Lower leg skin (tissue), 4 donors: ENCODE data around the gene TBC1D7. TPM values are rescaled to one million over a fixed set of nuclear protein-coding genes. Genes with fewer than 3 reads are reported as not detected.

Experiments
- DNase-seq, 2 donors: peaks; one replicate each; pipeline ENCODE4 v3.0.0-alpha.2; 2019; ENCODE audit warnings: low spot score in 2 of 2
- H3K4me3 ChIP-seq: fragments of 200-600 bp; sonication (generic); 2 replicates; pipeline ENCODE4 v1.5.1; 2017; ENCODE audit warnings: mild to moderate bottlenecking, low read depth; ENCODE audit not compliant: poor library complexity, severe bottlenecking
- POLR2A ChIP-seq, 2 donors: fragments of 450-650 bp; IDR thresholded peaks; one replicate each; pipeline ENCODE4 v1.6.1; 2016 to 2017; ENCODE audit warnings: antibody characterized with exemption in 2 of 2, mild to moderate bottlenecking in 1 of 2, moderate library complexity in 1 of 2
- WGBS, 2 donors: methylation state at CpG; one replicate each; pipeline ENCODE4 v1.1.5; 2018; 5-methylcytosine and 5-hydroxymethylcytosine counted together
- intact Hi-C: fragments of 100-400 bp; cut with DNase I; formaldehyde crosslinking; loops from one replicate; pipeline ENCODE4 v1.15.0; 2023; ENCODE audit warnings: low total_unique reads
- total RNA-seq, 4 donors: library from RNA; depleted of rRNA; stranded (reverse); fragments of >200 nt; gene quantifications; one replicate each; pipeline ENCODE4 v1.1.0, GENCODE V29; 2016
- TF ChIP-seq, protein P1 (sequence below), 3 donors: fragments of 450-650 bp; IDR thresholded peaks; one replicate each; pipeline ENCODE4 v1.5.1; 2016; ENCODE audit warnings: antibody characterized with exemption in 3 of 3, mild to moderate bottlenecking in 3 of 3, moderate library complexity in 2 of 3

Gene TBC1D7
- total RNA-seq, 4 donors from 2014 or later, result 8.2 to 15.7 (median 14.3) TPM

DNA sequence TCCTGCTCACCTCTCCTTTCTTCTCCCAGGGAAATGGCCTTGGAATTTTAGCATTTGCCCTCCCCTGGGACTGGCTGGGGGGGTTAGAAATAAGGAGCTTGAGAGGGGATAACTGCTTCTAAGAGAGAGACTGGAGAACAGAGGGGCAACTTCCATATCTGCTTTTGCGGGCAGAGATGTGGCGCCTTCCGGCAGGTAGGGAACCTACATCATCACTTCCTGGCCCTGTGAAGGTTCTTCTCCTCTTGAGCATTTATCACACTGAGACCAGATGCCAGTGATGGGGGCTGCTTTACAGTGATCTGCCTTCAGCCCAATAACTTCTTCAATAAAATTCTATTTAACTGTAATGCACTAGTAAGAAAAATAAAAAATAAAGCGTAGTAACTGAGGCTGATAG, 48.1 kb downstream of the TBC1D7 start:
- TF ChIP-seq POLR2A (IDR thresholded peaks at IDR 0.05), result no peak
- TF ChIP-seq, protein P1, sequence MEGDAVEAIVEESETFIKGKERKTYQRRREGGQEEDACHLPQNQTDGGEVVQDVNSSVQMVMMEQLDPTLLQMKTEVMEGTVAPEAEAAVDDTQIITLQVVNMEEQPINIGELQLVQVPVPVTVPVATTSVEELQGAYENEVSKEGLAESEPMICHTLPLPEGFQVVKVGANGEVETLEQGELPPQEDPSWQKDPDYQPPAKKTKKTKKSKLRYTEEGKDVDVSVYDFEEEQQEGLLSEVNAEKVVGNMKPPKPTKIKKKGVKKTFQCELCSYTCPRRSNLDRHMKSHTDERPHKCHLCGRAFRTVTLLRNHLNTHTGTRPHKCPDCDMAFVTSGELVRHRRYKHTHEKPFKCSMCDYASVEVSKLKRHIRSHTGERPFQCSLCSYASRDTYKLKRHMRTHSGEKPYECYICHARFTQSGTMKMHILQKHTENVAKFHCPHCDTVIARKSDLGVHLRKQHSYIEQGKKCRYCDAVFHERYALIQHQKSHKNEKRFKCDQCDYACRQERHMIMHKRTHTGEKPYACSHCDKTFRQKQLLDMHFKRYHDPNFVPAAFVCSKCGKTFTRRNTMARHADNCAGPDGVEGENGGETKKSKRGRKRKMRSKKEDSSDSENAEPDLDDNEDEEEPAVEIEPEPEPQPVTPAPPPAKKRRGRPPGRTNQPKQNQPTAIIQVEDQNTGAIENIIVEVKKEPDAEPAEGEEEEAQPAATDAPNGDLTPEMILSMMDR (IDR thresholded peaks at IDR 0.05), result no peak
- no peak overlapping the region for H3K4me3 ChIP-seq
- 66 to 67% methylated on average over 4 of the region's 4 CpGs for WGBS, 2 donors
- no peak for DNase-seq
- intact Hi-C loops, result no loop called here

DNA sequence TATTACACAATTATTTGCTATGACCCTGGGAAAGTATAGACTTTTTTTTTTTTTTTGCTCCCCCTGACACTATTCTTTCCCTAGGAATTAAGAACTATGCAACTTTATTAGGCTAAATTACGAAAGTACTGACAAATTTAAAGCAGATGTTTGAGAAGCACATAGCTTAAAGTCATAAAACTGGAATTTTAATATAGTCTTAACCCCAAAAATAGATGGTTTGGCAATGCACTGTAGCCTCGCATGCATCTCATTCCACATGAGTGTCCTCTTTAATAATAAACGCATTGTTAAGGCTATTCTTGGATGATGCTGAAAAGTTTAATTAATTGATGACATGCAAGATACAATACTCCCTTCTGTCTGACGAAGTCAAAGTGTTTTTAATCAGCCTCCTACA, 49.3 kb downstream of the TBC1D7 start:
- TF ChIP-seq, protein P1 (IDR thresholded peaks at IDR 0.05), result no peak
- no peak for TF ChIP-seq POLR2A (IDR thresholded peaks at IDR 0.05)
- 31 to 37% methylated on average over 4 of the region's 4 CpGs for WGBS, 2 donors
- H3K4me3 ChIP-seq, result no peak overlapping the region
- intact Hi-C loops, result no loop called here
- DNase-seq, result no peak

DNA sequence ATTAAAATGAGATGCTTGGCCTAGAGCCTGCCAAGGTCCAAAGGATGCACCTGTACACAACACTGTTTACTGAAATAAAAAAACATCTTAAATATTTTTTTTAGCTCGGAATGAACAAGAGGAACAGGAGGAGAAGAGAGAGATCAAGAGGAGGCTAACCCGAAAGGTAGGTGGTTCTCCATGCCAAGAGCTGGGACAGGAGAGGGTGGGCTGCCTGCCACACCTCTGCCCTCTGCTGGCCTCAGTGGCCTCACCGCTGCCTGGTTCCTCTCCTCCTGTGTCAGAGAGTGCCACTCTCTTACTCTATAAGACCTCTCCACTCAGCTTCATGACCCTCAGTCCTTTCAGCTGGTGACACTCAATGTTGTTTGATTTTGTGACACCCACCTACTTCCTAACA, 50.2 kb downstream of the TBC1D7 start:
- no peak for TF ChIP-seq POLR2A (IDR thresholded peaks at IDR 0.05)
- TF ChIP-seq, protein P1 (IDR thresholded peaks at IDR 0.05), result no peak
- H3K4me3 ChIP-seq, result no peak overlapping the region
- intact Hi-C loops, result no loop called here
- no peak for DNase-seq
- 82 to 86% methylated on average over 3 of the region's 3 CpGs for WGBS, 2 donors

DNA sequence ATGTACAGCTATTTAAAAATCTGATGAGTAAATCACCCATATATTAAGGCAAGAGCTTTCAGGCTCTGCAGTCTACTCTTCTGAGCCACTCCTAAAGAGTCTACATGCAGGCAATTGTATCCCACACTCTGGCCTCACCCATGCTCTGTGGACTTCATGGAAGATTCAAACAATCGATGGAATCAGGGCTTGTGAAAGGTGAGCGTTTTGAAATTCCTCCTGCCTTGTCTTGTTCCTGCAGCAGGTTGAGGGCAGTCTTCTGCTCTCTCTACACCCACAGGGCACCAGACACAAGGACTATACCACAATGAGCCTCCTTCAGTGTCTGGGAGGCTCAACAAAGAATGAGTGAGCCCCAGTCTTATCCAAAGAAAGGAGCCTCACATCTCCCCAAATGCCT, 51.1 kb downstream of the TBC1D7 start:
- TF ChIP-seq, protein P1 (IDR thresholded peaks at IDR 0.05), result no peak
- TF ChIP-seq POLR2A (IDR thresholded peaks at IDR 0.05), result no peak
- 71 to 84% methylated on average over 2 of the region's 2 CpGs for WGBS, 2 donors
- DNase-seq, result no peak
- no peak overlapping the region for H3K4me3 ChIP-seq
- intact Hi-C loops, result no loop called here

DNA sequence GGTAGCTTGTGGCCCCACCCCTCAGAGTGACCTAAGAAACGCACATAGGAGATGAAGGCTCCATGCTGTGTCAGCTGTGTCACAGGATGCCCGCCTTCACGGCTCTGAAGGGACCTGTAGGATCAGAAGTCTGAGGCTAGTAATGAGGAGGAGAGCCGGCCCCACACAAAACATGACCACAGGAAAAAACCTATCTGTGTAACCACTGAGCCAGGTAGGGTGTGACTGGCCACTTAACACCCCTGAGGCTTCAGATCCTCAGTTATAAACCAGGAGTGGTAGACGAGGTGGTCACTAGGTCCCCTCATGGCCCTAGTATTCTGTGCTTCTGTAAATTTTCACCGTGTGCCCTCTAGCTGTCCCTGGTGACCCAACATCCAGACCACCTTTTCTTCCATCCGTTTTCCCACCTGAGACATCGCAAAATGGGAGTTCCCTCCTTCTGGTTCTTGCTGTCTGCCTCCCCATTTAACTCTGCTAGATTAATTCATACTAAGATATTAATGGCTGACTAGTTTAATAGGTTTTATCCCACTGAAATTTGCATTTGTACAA, 52.8 kb downstream of the TBC1D7 start:
- no peak overlapping the region for H3K4me3 ChIP-seq
- no peak for TF ChIP-seq POLR2A (IDR thresholded peaks at IDR 0.05)
- TF ChIP-seq, protein P1 (IDR thresholded peaks at IDR 0.05), result no peak
- no peak for DNase-seq
- intact Hi-C loops, result no loop called here
- WGBS, 2 donors, result 82 to 87% methylated on average over 8 of the region's 8 CpGs
